Measurements from ENCODE around the gene TEX261.

Gene TEX261

DNA sequence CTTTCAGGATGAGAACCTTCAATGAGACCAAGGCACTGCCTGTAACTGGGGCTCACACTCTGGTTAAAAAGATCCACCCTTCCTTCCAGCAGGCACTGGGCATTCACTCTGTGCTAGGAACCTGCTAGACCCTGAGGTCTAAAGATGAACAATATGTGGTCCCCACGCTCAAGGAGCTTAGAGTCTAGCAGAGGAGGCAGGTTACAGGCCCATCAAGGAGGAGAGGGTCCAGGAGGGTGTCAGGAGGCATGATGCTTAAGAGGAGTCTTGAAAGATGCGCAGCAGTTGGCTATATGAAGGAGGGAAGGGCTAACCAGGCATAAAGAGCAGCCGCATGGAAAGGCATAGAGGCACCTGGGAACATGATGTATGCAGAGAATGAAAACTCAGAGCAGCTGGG, 11.7 kb downstream of the TEX261 start:
- no peak for TF ChIP-seq FOXP2 (optimal IDR thresholded peaks at IDR 0.05; ENCODE audit: borderline replicate concordance, extremely low read depth, extremely low read length, insufficient read depth)

DNA sequence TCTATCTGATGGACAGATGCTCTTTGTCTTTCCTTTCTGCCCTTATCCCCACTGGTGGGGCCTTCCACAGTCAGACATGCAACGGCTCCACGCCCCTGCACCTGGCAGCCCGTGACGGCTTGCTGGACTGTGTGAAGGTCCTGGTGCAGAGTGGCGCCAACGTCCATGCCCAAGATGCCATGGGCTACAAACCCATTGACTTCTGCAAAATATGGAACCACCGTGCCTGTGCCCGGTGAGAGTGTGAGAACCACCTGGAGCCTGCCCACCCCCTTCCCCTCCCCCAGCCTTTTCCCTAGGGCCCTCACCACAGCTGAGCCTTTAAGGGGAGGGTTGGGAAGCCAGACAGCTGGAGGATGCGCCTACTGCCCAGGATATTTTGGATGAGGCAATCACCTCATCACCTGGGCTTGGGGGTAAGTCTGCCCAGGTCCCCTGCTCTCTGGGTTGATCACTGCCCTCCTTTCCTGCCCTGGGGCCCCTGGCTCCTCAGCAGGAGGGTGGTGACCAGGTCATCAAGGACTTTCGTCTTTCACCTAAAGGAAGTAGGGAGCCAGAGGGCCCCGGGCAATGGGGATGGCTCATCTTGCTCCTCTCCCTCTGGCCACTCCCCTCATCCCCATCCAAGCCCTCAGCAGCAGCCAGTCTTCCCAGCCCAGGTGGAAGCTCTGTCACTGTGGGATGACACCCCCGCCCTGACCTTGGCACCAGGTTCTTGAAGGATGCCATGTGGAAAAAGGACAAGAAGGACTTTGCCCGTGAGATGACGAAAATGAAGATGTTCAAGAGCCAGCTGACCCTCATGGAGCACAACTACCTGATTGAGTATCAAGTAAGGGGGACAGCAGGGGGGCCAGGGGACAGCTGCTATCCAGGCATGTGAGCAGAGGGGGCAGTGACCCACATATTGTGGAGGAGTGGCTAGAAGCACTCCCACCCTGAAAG, 12.5 kb downstream of the TEX261 start:
- TF ChIP-seq POLR2AphosphoS5 (IDR thresholded peaks at IDR 0.05; ENCODE audit: low read depth, low read length) = no peak
- TF ChIP-seq TAF1 (IDR thresholded peaks at IDR 0.05; ENCODE audit: borderline replicate concordance, insufficient read depth, low read length) = no peak
- TF ChIP-seq, protein P1, sequence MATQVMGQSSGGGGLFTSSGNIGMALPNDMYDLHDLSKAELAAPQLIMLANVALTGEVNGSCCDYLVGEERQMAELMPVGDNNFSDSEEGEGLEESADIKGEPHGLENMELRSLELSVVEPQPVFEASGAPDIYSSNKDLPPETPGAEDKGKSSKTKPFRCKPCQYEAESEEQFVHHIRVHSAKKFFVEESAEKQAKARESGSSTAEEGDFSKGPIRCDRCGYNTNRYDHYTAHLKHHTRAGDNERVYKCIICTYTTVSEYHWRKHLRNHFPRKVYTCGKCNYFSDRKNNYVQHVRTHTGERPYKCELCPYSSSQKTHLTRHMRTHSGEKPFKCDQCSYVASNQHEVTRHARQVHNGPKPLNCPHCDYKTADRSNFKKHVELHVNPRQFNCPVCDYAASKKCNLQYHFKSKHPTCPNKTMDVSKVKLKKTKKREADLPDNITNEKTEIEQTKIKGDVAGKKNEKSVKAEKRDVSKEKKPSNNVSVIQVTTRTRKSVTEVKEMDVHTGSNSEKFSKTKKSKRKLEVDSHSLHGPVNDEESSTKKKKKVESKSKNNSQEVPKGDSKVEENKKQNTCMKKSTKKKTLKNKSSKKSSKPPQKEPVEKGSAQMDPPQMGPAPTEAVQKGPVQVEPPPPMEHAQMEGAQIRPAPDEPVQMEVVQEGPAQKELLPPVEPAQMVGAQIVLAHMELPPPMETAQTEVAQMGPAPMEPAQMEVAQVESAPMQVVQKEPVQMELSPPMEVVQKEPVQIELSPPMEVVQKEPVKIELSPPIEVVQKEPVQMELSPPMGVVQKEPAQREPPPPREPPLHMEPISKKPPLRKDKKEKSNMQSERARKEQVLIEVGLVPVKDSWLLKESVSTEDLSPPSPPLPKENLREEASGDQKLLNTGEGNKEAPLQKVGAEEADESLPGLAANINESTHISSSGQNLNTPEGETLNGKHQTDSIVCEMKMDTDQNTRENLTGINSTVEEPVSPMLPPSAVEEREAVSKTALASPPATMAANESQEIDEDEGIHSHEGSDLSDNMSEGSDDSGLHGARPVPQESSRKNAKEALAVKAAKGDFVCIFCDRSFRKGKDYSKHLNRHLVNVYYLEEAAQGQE (IDR thresholded peaks at IDR 0.05; ENCODE audit: insufficient read depth in 1 of 2, low read depth in 2 of 2, low read length in 2 of 2) = no peak
- no peak for TF ChIP-seq FOXP2 (optimal IDR thresholded peaks at IDR 0.05; ENCODE audit: borderline replicate concordance, extremely low read depth, extremely low read length, insufficient read depth)
- TF ChIP-seq SIN3A (IDR thresholded peaks at IDR 0.05; ENCODE audit: borderline replicate concordance, insufficient read depth, low read length) = no peak

DNA sequence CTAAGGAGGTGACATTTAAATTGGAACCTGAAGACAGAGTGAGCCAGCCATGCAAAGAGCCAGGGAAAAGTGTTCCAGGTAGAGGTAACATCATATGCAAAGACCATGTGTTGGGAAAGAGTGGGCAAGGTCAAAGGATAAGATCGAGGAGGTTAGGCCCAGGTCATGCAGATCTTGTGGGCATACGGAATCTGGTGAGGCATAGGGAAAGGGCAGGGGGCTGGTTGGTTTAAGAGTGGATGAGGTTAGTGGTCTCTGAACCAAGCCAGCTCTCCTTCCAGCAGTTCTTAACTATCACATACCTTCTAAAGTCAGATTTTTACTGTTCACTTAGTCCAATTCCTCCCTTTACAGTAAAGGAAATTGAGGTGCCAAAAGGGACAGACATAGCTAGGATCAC, 13.3 kb downstream of the TEX261 start:
- TF ChIP-seq POLR2AphosphoS5 (IDR thresholded peaks at IDR 0.05; ENCODE audit: low read depth, low read length) (no peak), FOXP2 (optimal IDR thresholded peaks at IDR 0.05; ENCODE audit: borderline replicate concordance, extremely low read depth, extremely low read length, insufficient read depth) (no peak), TAF1 (IDR thresholded peaks at IDR 0.05; ENCODE audit: borderline replicate concordance, insufficient read depth, low read length) (no peak)
- TF ChIP-seq, protein P1 (IDR thresholded peaks at IDR 0.05; ENCODE audit: insufficient read depth in 1 of 2, low read depth in 2 of 2, low read length in 2 of 2) = no peak

DNA sequence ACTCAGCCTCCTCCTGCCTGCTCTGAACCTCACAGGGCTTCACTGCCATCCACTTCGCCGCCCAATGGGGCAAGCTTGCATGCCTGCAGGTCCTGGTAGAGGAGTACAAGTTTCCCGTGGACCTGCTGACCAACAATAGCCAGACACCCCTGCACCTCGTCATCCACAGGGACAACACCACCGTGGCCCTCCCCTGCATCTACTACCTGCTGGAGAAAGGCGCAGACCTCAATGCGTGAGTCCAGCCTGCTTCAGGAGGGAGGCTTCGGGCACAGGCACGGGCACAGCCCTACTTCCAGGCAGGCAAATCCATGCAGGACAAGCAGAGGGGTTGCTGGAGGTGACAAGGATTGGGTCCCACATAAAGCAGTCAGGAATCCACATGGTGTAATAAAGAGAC, 15.0 kb downstream of the TEX261 start:
- TF ChIP-seq TAF1 (IDR thresholded peaks at IDR 0.05; ENCODE audit: borderline replicate concordance, insufficient read depth, low read length) (no peak), POLR2AphosphoS5 (IDR thresholded peaks at IDR 0.05; ENCODE audit: low read depth, low read length) (no peak), FOXP2 (optimal IDR thresholded peaks at IDR 0.05; ENCODE audit: borderline replicate concordance, extremely low read depth, extremely low read length, insufficient read depth) (no peak), SIN3A (IDR thresholded peaks at IDR 0.05; ENCODE audit: borderline replicate concordance, insufficient read depth, low read length) (no peak)
- TF ChIP-seq, protein P1 (IDR thresholded peaks at IDR 0.05; ENCODE audit: insufficient read depth in 1 of 2, low read depth in 2 of 2, low read length in 2 of 2) = no peak

DNA sequence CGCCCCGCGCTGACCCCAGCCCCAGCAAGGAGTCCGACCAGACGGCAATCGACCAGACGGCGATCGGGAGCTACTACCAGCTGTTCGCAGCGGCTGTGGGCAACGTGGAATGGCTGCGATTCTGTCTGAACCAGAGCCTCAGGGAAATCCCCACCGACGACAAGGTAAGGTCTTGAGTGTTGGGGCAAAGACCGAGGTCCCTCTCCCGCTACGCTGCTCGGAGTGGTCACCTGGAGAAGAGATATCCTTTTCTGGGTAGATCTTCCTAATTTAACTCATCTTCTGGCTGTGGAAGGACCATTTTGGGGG, 15.5 kb downstream of the TEX261 start:
- TF ChIP-seq, protein P1 (IDR thresholded peaks at IDR 0.05; ENCODE audit: insufficient read depth in 1 of 2, low read depth in 2 of 2, low read length in 2 of 2) = no peak
- no peak for TF ChIP-seq TAF1 (IDR thresholded peaks at IDR 0.05; ENCODE audit: borderline replicate concordance, insufficient read depth, low read length)
- TF ChIP-seq POLR2AphosphoS5 (IDR thresholded peaks at IDR 0.05; ENCODE audit: low read depth, low read length) = no peak
- no peak for TF ChIP-seq FOXP2 (optimal IDR thresholded peaks at IDR 0.05; ENCODE audit: borderline replicate concordance, extremely low read depth, extremely low read length, insufficient read depth)
- TF ChIP-seq SIN3A (IDR thresholded peaks at IDR 0.05; ENCODE audit: borderline replicate concordance, insufficient read depth, low read length) = no peak

Measured in PFSK-1 (cell line).